GM12878 (cell line): ENCODE data around the gene MIR17HG. TPM values are rescaled to one million over a fixed set of nuclear protein-coding genes. Genes with fewer than 3 reads are reported as not detected.

ENCODE experiments used
- ATAC-seq: fragments of 200-7000 bp; cut with Tn5 transposase; 3 replicates; pipeline ENCODE4 v1.9.1; 2020; ENCODE audit warnings: mild to moderate bottlenecking, moderate library complexity
- BruUV-seq: library from RNA; stranded (reverse); fragments of 400-500 nt; replicated peaks from 2 replicates; lab custom pipeline; 2021; lab: Mats Ljungman, UMichigan
- CTCF ChIA-PET: fragments of 300-600 bp; sonication (Branson Sonifier 250); formaldehyde crosslinking; extraction: SDS; loops from one replicate; lab custom pipeline; 2021; ENCODE audit warnings: inconsistent platforms; lab: Yijun Ruan, JAX
- POLR2A ChIA-PET: fragments of 350-600 bp; formaldehyde crosslinking; extraction: SDS; loops from one replicate; lab custom pipeline; 2021; ENCODE audit warnings: inconsistent platforms; lab: Charles Lee
- RAD21 ChIA-PET: fragments of 300-600 bp; sonication (Branson Sonifier 250); formaldehyde crosslinking; loops from one replicate; lab custom pipeline; 2023; ENCODE audit warnings: antibody characterized with exemption; ENCODE audit not compliant: unreplicated experiment; lab: Charles Lee
- SMC1A ChIA-PET: fragments of 300-600 bp; sonication (Branson Sonifier 250); formaldehyde crosslinking; loops from one replicate; lab custom pipeline; 2023; ENCODE audit not compliant: unreplicated experiment, uncharacterized antibody; lab: Charles Lee
- DNase-seq: peaks from one replicate; pipeline ENCODE4 v3.0.0-alpha.2; 2011; ENCODE audit warnings: low read depth, low spot score
- FAIRE-seq: peaks from 3 replicates; lab custom pipeline; 2011; peaks lifted over from hg19 to GRCh38; lab: Jason Lieb, UNC
- H2AFZ ChIP-seq: 2 replicates; pipeline ENCODE4 v1.6.0; 2011; ENCODE audit warnings: low read depth, low read length, control low read depth; ENCODE audit not compliant: control insufficient read depth
- H3K27ac ChIP-seq: 2 replicates; pipeline ENCODE4 v1.5.1; 2011; ENCODE audit warnings: control low read depth; ENCODE audit not compliant: control insufficient read depth, insufficient read depth
- H3K27me3 ChIP-seq, 2 experiments: replicated peaks in 1 of 2; 2 replicates each; pipeline versions ENCODE4 v1.6.0 to v1.6.1; 2011; ENCODE audit warnings: low read length in 1 of 2; ENCODE audit not compliant: control insufficient read depth in 2 of 2, insufficient read depth in 2 of 2
- H3K36me3 ChIP-seq, 2 experiments: 2 replicates each; pipeline ENCODE4 v1.5.1; 2011; ENCODE audit warnings: low read length in 1 of 2; ENCODE audit not compliant: control insufficient read depth in 2 of 2, insufficient read depth in 2 of 2
- H3K4me1 ChIP-seq: 2 replicates; pipeline ENCODE4 v1.6.1; 2011; ENCODE audit warnings: mild to moderate bottlenecking, low read length, moderate library complexity, mixed read lengths; ENCODE audit not compliant: control insufficient read depth, insufficient read depth
- H3K4me2 ChIP-seq: 2 replicates; pipeline ENCODE4 v1.6.0; 2011; ENCODE audit warnings: control low read depth; ENCODE audit not compliant: control insufficient read depth, insufficient read depth
- H3K4me3 ChIP-seq: fragments of 200-600 bp; sonication (generic); 2 replicates; pipeline ENCODE4 v1.5.1; 2016
- H3K79me2 ChIP-seq: 2 replicates; pipeline ENCODE4 v1.6.0; 2011; ENCODE audit warnings: low read length; ENCODE audit not compliant: control insufficient read depth, insufficient read depth
- H3K9ac ChIP-seq: 2 replicates; pipeline ENCODE4 v1.8.0; 2011; ENCODE audit warnings: low read length, control low read depth, mixed read lengths; ENCODE audit not compliant: control insufficient read depth, insufficient read depth
- H3K9me3 ChIP-seq: replicated peaks from 3 replicates; pipeline ENCODE4 v1.5.1; 2011; ENCODE audit warnings: mild to moderate bottlenecking, low read length; ENCODE audit not compliant: control insufficient read depth, insufficient read depth
- H4K20me1 ChIP-seq: 2 replicates; pipeline ENCODE4 v1.6.0; 2011; ENCODE audit not compliant: control insufficient read depth, insufficient read depth
- EGR1 ChIP-seq, 2 experiments: IDR thresholded peaks; 1 replicate in 1 of 2; 2 replicates in 1 of 2; pipeline ENCODE4 v1.6.1; 2011 to 2012; ENCODE audit warnings: low read depth in 2 of 2, low read length in 2 of 2, borderline replicate concordance in 1 of 2, mild to moderate bottlenecking in 1 of 2, moderate library complexity in 1 of 2
- HDAC6 ChIP-seq: fragments of 200-600 bp; sonication (generic); IDR thresholded peaks from one replicate; pipeline ENCODE4 v1.8.0; 2017; ENCODE audit warnings: antibody characterized with exemption; ENCODE audit not compliant: unreplicated experiment
- JUND ChIP-seq: IDR thresholded peaks from 2 replicates; pipeline ENCODE4 v1.6.1; 2012; ENCODE audit warnings: low read depth, mild to moderate bottlenecking, low read length, improper control_type of control experiment, moderate library complexity
- SPI1 ChIP-seq: IDR thresholded peaks from 2 replicates; pipeline ENCODE4 v1.6.1; 2011; ENCODE audit warnings: low read depth, mild to moderate bottlenecking, low read length, moderate library complexity, borderline replicate concordance; ENCODE audit not compliant: insufficient read depth
- TARDBP ChIP-seq: IDR thresholded peaks from 2 replicates; pipeline ENCODE4 v1.6.1; 2016; ENCODE audit warnings: borderline replicate concordance
- WGBS: methylation state at CpG from one replicate; pipeline ENCODE4 v1.1.6; 2016; ENCODE audit warnings: low lambda C conversion rate; ENCODE audit not compliant: insufficient replicate concordance, insufficient coverage; ENCODE audit errors: missing lambda C conversion rate; 5-methylcytosine and 5-hydroxymethylcytosine counted together
- in situ Hi-C: fragments of 300-500 bp; cut with MboI; formaldehyde crosslinking; loops from 9 replicates; pipeline ENCODE4 v1.14.3; 2018; ENCODE audit warnings: mixed read lengths
- intact Hi-C: fragments of 100-400 bp; cut with micrococcal nuclease; formaldehyde crosslinking; loops from one replicate; pipeline ENCODE4 v1.14.2; 2022; ENCODE audit not compliant: unreplicated experiment
- microRNA counts: library from miRNA; unstranded; fragments of <30 nt; microRNA quantifications from one replicate; lab custom pipeline; 2016
- polyA plus RNA-seq, 11 experiments: library from polyadenylated mRNA; depleted of rRNA in 4 of 11; unstranded in 6 of 11; stranded (reverse) in 5 of 11; fragments of >200 nt; fragmentation: Nextera tagmentation in 4 of 11; fragmentation: Illumina TruSeq in 1 of 11; extraction: Ambion mirVana in 4 of 11; extraction: Trizol in 1 of 11; gene quantifications; 1 replicate in 1 of 11; 2 replicates in 10 of 11; pipeline versions ENCODE4 v1.2.1 to v1.2.3, GENCODE V29; 2011 to 2016; ENCODE audit warnings: inconsistent platforms in 2 of 11, missing spikeins in 2 of 11, low read depth in 1 of 11
- total RNA-seq, 4 experiments: library from RNA; depleted of rRNA in 3 of 4; stranded (reverse); fragments of >200 nt in 3 of 4; fragmentation: Illumina TruSeq in 1 of 4; extraction: Trizol in 1 of 4; gene quantifications; 2 replicates each; pipeline versions ENCODE4 v1.2.1 to v1.2.3, GENCODE V29; 2013 to 2021

The MIR17HG gene
- total and polyA plus RNA-seq, 10 of the 15 experiments (the other 5 are each of a cell fraction or from before 2014, with no cell fraction given): 4.4 to 37.7 (median 15.1) TPM

DNA sequence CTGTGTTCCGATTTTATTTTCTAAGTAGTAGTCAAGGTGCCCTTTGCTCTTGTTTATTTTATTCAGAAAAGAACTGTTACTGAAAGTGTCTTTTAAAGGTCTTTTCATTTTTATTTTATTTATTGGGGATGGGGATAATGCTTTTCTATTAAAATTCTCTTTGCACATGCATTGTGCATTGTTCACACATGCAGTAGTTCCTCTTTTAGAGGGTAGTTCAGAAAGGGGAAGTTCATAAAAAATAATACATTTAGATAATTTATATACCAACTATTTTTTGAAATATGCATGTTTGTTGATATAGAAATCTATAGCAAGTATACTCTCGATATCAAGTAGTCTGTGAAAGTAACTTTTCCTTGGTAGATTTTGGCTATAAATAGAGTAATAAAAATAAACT lies 54.4 kb downstream of the MIR17HG start:
- POLR2A ChIA-PET: no interaction called here
- TF ChIP-seq SPI1: peak; percentile 3; the same call in 1 of the 2 replicates
- TF ChIP-seq TARDBP: no peak
- no peak for TF ChIP-seq EGR1 (IDR thresholded peaks at IDR 0.05; ENCODE audit: borderline replicate concordance in 1 of 2, low read depth in 2 of 2, low read length in 2 of 2)
- no peak for TF ChIP-seq HDAC6
- TF ChIP-seq JUND: no peak
- Histone ChIP-seq H4K20me1 (no peaks in the 10 kb centered on the region), H2AFZ (no peak overlapping the region), H3K27ac (no peak overlapping the region), H3K4me1 (peaks cover 3% of the 10 kb centered on the region; the same call in 1 of the 2 replicates), H3K9ac (no peak overlapping the region), H3K79me2 (no peaks in the 10 kb centered on the region; the same call in 1 of the 2 replicates), H3K27me3 (no peaks in the 10 kb centered on the region), H3K4me3 (no peak overlapping the region), H3K36me3 (no peaks in the 10 kb centered on the region), H3K4me2 (no peak overlapping the region), H3K9me3 (no peaks in the 10 kb centered on the region)
- RAD21 ChIA-PET: no interaction called here
- SMC1A ChIA-PET: interaction anchor here (0.6 kb wide), 1 partner anchor 88 kb away, joined by 3 read pairs; no protein-coding TSS in a partner anchor
- 39% methylated on average over 2 of the region's 2 CpGs for WGBS
- in situ Hi-C loops (no loop called here), intact Hi-C loops (no loop called here)
- CTCF ChIA-PET: no interaction called here
- ATAC-seq (no peak), DNase-seq (no peak), FAIRE-seq (no peak)
- BruUV-seq: no TSS peak

MicroRNAs within 50 kb of the gene (microRNA counts, 767-probe panel; counts per million panel counts)
- microRNA hsa-miR-18a-5p (lab: Ali Mortazavi, UCI): 4,213 counts per million, percentile 96 among the panel's probes with 10 or more counts
- microRNA hsa-miR-19a-3p (lab: Ali Mortazavi, UCI): 5,033 counts per million, percentile 98 among the panel's probes with 10 or more counts
- 5,457 counts per million, percentile 98 among the panel's probes with 10 or more counts for microRNA hsa-miR-19b-3p (lab: Ali Mortazavi, UCI)
- microRNA hsa-miR-20a-5p+hsa-miR-20b-5p (lab: Ali Mortazavi, UCI): 5,475 counts per million, percentile 99 among the panel's probes with 10 or more counts
- 4,913 counts per million, percentile 98 among the panel's probes with 10 or more counts for microRNA hsa-miR-92a-3p (lab: Ali Mortazavi, UCI)

Other genes starting within 250 kb of the MIR17HG start
- gene GPC5, start 50.9 kb downstream of the MIR17HG start, total RNA-seq (2014; rRNA removed): 0.45 and 1.0 TPM in 2 replicates
- gene GPC5, start 50.9 kb downstream of the MIR17HG start, total RNA-seq (2014; rRNA removed; fragmentation: Illumina TruSeq; extraction: Trizol): 0.13 and 0.60 TPM in 2 replicates
- gene GPC5, start 50.9 kb downstream of the MIR17HG start, total RNA-seq (2021): 0.32 and 0.44 TPM in 2 replicates
- gene GPC5, start 50.9 kb downstream of the MIR17HG start, polyA plus RNA-seq (2011; rRNA removed): 0.49 and 0.87 TPM in 2 replicates
- gene GPC5, start 50.9 kb downstream of the MIR17HG start, polyA plus RNA-seq (2014; fragmentation: Illumina TruSeq; extraction: Trizol): 0.43 and 0.47 TPM in 2 replicates
- under 1 TPM in 1 of 2 experiments, not detected in 1; 0.05 TPM for gene GPC5, start 50.9 kb downstream of the MIR17HG start, polyA plus RNA-seq (2014; fragmentation: Nextera tagmentation; extraction: Ambion mirVana)
- 0.19 and 0.41 TPM in 2 replicates for gene GPC5, start 50.9 kb downstream of the MIR17HG start, polyA plus RNA-seq (2014; rRNA removed)
- under 1 TPM; 0.39 to 0.47 TPM for gene GPC5, start 50.9 kb downstream of the MIR17HG start, polyA plus RNA-seq (2016; fragmentation: Nextera tagmentation; extraction: Ambion mirVana)